ENCODE measurements around the gene GNA12.

The GNA12 gene

GRCh38 chr7:2716488-2716887 lies 127.6 kb downstream of the GNA12 start:
- H4K20me1 ChIP-seq (ENCODE audit: control insufficient read depth, insufficient read depth, low read depth, low read length), result peaks cover 18% of the 10 kb centered on the region; the same call in 1 of the 2 replicates
- TF ChIP-seq CTCF (IDR thresholded peaks at IDR 0.05; ENCODE audit: low read depth, low read length, poor library complexity, severe bottlenecking) (no peak), EZH2phosphoT487 (IDR thresholded peaks at IDR 0.05; ENCODE audit: borderline replicate concordance, low read length) (no peak)
- H3K9me3 ChIP-seq (ENCODE audit: control insufficient read depth, insufficient read depth, low read length), result no peaks in the 10 kb centered on the region
- H3K27me3 ChIP-seq (ENCODE audit: control insufficient read depth, low read length), result peaks cover 44% of the 10 kb centered on the region
- no peaks in the 10 kb centered on the region for H3K36me3 ChIP-seq (ENCODE audit: control insufficient read depth, low read length)
- H3K9me2 ChIP-seq (replicated peaks; ENCODE audit: control insufficient read depth, low read length), result no peaks in the 10 kb centered on the region
- H3K4me3 ChIP-seq (ENCODE audit: low read length), result no peak overlapping the region
- H3K27ac ChIP-seq (ENCODE audit: low read depth, low read length), result no peak overlapping the region
- peaks cover 43% of the 10 kb centered on the region for H3K4me1 ChIP-seq (ENCODE audit: control insufficient read depth, low read length)
- H3F3A ChIP-seq (ENCODE audit: control insufficient read depth, insufficient read depth), result peaks cover 8% of the 10 kb centered on the region
- no peaks in the 10 kb centered on the region for H3K79me2 ChIP-seq (ENCODE audit: control insufficient read depth, low read length)
- H3K4me2 ChIP-seq (ENCODE audit: low read length), result no peak overlapping the region

- Histone ChIP-seq H3K36me3 (ENCODE audit: control insufficient read depth, low read length) (no peaks in the 10 kb centered on the region), H3F3A (ENCODE audit: control insufficient read depth, insufficient read depth) (peaks cover 11% of the 10 kb centered on the region), H3K4me3 (ENCODE audit: low read length) (no peak overlapping the region), H3K9me3 (ENCODE audit: control insufficient read depth, insufficient read depth, low read length) (no peaks in the 10 kb centered on the region), H3K4me2 (ENCODE audit: low read length) (peak overlapping the region; percentile 24), H3K27ac (ENCODE audit: low read depth, low read length) (no peak overlapping the region), H3K4me1 (ENCODE audit: control insufficient read depth, low read length) (peaks cover 45% of the 10 kb centered on the region), H3K9me2 (replicated peaks; ENCODE audit: control insufficient read depth, low read length) (no peaks in the 10 kb centered on the region), H3K27me3 (ENCODE audit: control insufficient read depth, low read length) (peaks cover 44% of the 10 kb centered on the region), H4K20me1 (ENCODE audit: control insufficient read depth, insufficient read depth, low read depth, low read length) (peaks cover 18% of the 10 kb centered on the region; the same call in 1 of the 2 replicates), H3K79me2 (ENCODE audit: control insufficient read depth, low read length) (no peaks in the 10 kb centered on the region)
- TF ChIP-seq CTCF (IDR thresholded peaks at IDR 0.05; ENCODE audit: low read depth, low read length, poor library complexity, severe bottlenecking) (no peak), EZH2phosphoT487 (IDR thresholded peaks at IDR 0.05; ENCODE audit: borderline replicate concordance, low read length) (no peak)
Measured at GRCh38 chr7:2715341-2716231, 128.5 kb downstream of the GNA12 start.

GRCh38 chr7:2714636-2715035 lies 129.5 kb downstream of the GNA12 start:
- Histone ChIP-seq H3K4me2 (ENCODE audit: low read length) (no peak overlapping the region), H4K20me1 (ENCODE audit: control insufficient read depth, insufficient read depth, low read depth, low read length) (peaks cover 18% of the 10 kb centered on the region; the same call in 1 of the 2 replicates), H3K4me1 (ENCODE audit: control insufficient read depth, low read length) (peaks cover 54% of the 10 kb centered on the region), H3K36me3 (ENCODE audit: control insufficient read depth, low read length) (no peaks in the 10 kb centered on the region), H3K4me3 (ENCODE audit: low read length) (no peak overlapping the region), H3K9me3 (ENCODE audit: control insufficient read depth, insufficient read depth, low read length) (no peaks in the 10 kb centered on the region), H3K79me2 (ENCODE audit: control insufficient read depth, low read length) (no peaks in the 10 kb centered on the region), H3F3A (ENCODE audit: control insufficient read depth, insufficient read depth) (peaks cover 13% of the 10 kb centered on the region), H3K27me3 (ENCODE audit: control insufficient read depth, low read length) (peaks cover 44% of the 10 kb centered on the region), H3K9me2 (replicated peaks; ENCODE audit: control insufficient read depth, low read length) (no peaks in the 10 kb centered on the region), H3K27ac (ENCODE audit: low read depth, low read length) (no peak overlapping the region)
- TF ChIP-seq CTCF (IDR thresholded peaks at IDR 0.05; ENCODE audit: low read depth, low read length, poor library complexity, severe bottlenecking) (no peak), EZH2phosphoT487 (IDR thresholded peaks at IDR 0.05; ENCODE audit: borderline replicate concordance, low read length) (no peak)
